ENCODE results near the gene MYL3. TPM values are rescaled to one million over a fixed set of nuclear protein-coding genes. Genes with fewer than 3 reads are reported as not detected.

Gene MYL3
- polyA plus RNA-seq, 1 experiment = 1.0 TPM

DNA sequence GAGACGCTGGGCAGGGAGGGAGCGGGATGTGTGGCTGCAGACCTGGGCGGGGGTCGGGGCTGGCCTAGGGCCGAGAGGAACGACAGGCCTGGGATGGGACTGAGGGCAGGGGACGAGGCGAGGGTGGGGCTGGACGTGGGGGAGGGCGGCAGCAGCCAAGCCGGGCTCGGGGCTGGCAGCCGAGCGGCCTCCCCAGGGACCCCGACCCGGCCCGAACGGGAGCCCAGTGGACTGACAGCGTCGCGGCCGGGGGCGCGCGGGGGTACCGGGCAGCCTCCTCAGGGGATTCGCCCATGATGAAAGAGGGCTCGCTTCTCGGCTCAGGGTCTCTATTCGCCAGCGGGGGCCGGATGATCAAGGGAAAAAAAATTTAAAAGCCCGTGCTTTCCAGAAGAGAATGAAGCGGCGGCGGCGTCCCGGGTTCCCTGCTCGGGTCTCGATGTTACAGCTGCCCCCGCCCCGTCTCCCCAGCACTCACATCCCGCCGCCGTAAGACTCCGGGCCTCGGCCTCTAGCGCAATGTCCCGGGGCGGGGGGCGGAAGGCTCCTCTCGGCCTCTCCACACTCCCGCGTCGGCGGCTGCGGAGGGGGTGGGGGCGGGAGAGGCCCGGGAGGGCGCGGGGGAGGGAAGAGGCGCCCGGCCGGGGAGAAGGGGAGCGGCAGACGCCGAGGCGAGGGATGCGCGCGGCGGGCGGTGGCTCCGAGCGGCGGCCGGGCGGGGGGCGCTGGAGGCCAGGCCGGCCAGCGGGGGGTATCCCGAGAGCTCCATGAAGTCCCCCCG, 18.5 kb upstream of the MYL3 start:
- ChIA-PET POLR2A (no interaction called here), CTCF (interaction anchor here (0.7 to 12.4 kb wide), 6 partner anchors 8 to 36 kb away, joined by 3 to 70 read pairs (median 8); no protein-coding TSS in a partner anchor)
- peaks cover 27% of the 10 kb centered on the region for H3K27me3 ChIP-seq (ENCODE audit: control insufficient read depth, insufficient read depth, low read length)
- H3K36me3 ChIP-seq (ENCODE audit: control insufficient read depth, insufficient read depth, low read length) = no peaks in the 10 kb centered on the region
- DNase-seq (ENCODE audit: low read depth) = no peak
- TF ChIP-seq, protein P1, sequence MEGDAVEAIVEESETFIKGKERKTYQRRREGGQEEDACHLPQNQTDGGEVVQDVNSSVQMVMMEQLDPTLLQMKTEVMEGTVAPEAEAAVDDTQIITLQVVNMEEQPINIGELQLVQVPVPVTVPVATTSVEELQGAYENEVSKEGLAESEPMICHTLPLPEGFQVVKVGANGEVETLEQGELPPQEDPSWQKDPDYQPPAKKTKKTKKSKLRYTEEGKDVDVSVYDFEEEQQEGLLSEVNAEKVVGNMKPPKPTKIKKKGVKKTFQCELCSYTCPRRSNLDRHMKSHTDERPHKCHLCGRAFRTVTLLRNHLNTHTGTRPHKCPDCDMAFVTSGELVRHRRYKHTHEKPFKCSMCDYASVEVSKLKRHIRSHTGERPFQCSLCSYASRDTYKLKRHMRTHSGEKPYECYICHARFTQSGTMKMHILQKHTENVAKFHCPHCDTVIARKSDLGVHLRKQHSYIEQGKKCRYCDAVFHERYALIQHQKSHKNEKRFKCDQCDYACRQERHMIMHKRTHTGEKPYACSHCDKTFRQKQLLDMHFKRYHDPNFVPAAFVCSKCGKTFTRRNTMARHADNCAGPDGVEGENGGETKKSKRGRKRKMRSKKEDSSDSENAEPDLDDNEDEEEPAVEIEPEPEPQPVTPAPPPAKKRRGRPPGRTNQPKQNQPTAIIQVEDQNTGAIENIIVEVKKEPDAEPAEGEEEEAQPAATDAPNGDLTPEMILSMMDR (IDR thresholded peaks at IDR 0.05; ENCODE audit: insufficient read depth, low read depth, low read length) = no peak
- peak overlapping the region; percentile 43 for H3K4me3 ChIP-seq (ENCODE audit: low read depth, low read length)

DNA sequence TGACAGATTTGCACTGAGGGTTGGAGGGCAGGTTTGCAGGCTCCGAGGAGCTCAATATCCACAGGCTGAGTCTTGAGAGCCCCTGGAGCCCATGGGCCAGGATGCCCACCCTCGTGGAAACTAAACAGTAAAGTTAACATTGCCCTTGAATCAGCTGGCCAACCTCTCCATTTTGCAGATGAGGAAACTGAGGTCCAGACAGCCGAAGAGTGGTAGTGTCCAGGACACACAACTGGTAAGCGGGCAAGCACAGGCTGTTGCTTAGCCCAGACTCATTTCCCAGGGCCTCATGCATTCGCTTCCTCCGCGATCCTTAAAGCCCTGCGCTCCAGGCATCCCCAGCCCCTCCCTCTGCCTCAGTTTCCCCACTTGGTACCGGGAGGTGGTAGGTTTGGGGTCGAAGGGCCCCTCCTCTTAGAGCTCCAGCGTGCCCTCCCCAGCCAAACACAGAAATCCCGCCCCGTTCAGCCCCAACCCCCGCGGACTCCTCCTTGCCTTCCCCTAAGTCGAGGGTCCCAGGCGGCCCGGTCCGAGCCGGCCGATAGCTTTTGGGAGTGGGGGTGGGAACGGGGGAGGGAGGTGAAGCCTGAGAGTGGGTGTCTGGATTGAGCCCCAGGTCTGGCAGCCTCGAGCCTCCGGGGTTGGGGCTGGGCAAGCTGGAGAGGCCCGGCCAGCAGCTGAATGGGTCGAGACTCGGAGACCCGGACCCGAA, 17.8 kb upstream of the MYL3 start:
- no peak for DNase-seq (ENCODE audit: low read depth)
- H3K4me3 ChIP-seq (ENCODE audit: low read depth, low read length) = peak overlapping the region; percentile 43
- H3K27me3 ChIP-seq (ENCODE audit: control insufficient read depth, insufficient read depth, low read length) = peaks cover 26% of the 10 kb centered on the region
- ChIA-PET POLR2A (no interaction called here), CTCF (interaction anchor here (0.5 to 12.4 kb wide), 5 partner anchors 8 to 69 kb away, joined by 3 to 70 read pairs (median 3); no protein-coding TSS in a partner anchor)
- no peaks in the 10 kb centered on the region for H3K36me3 ChIP-seq (ENCODE audit: control insufficient read depth, insufficient read depth, low read length)
- TF ChIP-seq, protein P1 (IDR thresholded peaks at IDR 0.05; ENCODE audit: insufficient read depth, low read depth, low read length) = no peak

DNA sequence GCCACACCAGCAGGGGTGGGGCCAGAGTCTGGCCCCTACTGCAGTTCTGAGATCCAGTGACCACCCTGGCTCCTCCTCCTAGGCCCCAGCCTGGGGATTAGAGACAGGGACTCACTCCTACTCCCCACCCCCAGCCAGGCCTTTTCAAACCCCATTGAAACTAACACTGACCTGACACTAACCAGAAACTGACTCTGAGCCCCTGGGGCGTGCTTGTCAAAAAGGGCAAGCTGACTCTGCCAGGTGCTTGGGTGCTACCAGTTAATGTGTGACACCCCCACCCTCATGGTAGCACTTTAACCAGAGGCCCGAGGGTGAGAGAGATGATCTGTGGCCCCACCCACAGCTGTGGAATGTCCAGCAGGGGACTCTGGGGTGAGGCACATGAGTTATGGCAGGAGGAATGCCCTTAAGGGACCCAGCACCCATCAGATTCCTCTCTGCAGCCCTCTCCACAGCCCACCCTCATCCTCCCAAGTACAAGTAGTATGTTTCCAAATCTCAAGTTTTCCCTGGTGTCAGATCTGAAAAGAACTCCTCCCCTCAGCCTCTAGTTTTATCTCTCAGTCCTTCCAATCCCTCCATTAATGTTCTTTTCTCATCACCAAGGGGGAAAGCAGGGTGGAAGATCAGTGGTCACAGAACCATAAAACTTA, 15.7 kb upstream of the MYL3 start:
- Histone ChIP-seq H3K27me3 (ENCODE audit: control insufficient read depth, insufficient read depth, low read length) (peaks cover 15% of the 10 kb centered on the region), H3K36me3 (ENCODE audit: control insufficient read depth, insufficient read depth, low read length) (no peaks in the 10 kb centered on the region), H3K4me3 (ENCODE audit: low read depth, low read length) (no peak overlapping the region)
- POLR2A ChIA-PET = no interaction called here
- DNase-seq (ENCODE audit: low read depth) = no peak
- TF ChIP-seq, protein P1 (IDR thresholded peaks at IDR 0.05; ENCODE audit: insufficient read depth, low read depth, low read length) = 0 out of 2 replicates have a peak, but pooled peaks have one; percentile 15
- CTCF ChIA-PET = interaction anchor here (0.7 to 6.7 kb wide), 4 partner anchors 12 to 30 kb away, joined by 3 to 62 read pairs (median 14); no protein-coding TSS in a partner anchor

DNA sequence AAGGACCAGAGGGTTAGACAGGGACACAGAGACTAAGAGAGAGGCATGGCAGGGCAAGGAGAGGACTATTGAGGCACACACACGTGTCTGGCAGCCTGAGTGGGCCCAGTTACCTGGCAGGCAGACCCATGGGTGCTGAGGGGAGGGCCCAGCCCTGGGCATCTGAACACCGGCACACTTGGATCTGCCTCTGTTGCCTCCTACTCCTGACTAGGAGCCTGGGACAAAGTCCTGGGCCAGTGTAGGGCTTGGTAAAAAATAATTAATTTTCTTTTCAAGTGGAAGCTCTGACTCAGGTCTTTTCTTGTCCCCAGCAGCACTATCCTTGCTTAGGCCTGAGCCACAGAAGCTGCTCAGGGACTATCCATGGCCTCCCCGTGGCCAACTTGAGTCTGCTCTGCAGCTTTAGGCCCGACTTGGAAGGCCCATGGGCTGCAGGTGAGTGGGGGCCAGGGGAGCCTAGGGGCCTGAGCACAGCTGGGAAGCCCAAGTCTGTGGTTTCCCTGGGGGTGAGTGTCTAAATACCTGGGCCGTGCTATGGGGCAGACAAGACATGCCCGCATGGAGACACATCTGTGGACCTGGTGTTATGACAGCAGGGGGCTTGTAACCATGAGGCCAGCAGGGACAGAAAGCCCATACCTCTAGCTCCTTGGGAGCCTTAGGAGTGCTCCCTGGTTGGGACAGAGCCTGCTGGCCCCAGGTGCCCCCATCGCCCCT, 14.3 kb upstream of the MYL3 start, which contains the start of gene PTH1R:
PTH1R (plus strand) TSS at position 316 of the 720 bp plus-strand sequence. CDS start 5,839 bp downstream, outside the sequence.
- POLR2A ChIA-PET = no interaction called here
- Histone ChIP-seq H3K36me3 (ENCODE audit: control insufficient read depth, insufficient read depth, low read length) (no peaks in the 10 kb centered on the region), H3K27me3 (ENCODE audit: control insufficient read depth, insufficient read depth, low read length) (peaks cover 9% of the 10 kb centered on the region), H3K4me3 (ENCODE audit: low read depth, low read length) (no peak within 1 kb of the TSS)
- TF ChIP-seq, protein P1 (IDR thresholded peaks at IDR 0.05; ENCODE audit: insufficient read depth, low read depth, low read length) = no peak
- CTCF ChIA-PET = interaction anchor here (0.6 to 6.7 kb wide), 7 partner anchors 9 to 185 kb away, joined by 3 to 62 read pairs (median 3); no protein-coding TSS in a partner anchor
- no peak for DNase-seq (ENCODE audit: low read depth)

Measured in BJ (cell line).